ENCODE results near the gene SEMA5A.

DNA sequence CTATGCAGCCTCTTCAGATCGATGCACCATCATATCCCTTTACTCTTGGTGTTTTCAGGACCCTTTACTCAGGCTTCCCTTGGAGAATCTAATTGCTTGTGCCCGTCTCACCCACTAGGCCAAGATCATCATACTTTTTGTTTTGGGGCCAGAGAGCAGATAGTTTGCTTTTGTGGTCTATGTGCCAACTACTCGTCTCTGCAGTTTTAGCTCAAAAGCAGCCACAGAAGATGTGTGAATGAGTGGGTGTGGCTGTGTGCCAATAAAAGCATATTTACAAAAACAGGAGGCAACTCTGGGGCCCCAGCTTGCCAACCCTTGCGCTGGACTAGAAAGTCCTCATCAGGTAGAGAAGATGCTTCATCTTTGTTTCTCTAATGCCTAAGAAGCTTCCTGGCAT is 216.8 kb downstream of the SEMA5A start:
- TF ChIP-seq, protein P1, sequence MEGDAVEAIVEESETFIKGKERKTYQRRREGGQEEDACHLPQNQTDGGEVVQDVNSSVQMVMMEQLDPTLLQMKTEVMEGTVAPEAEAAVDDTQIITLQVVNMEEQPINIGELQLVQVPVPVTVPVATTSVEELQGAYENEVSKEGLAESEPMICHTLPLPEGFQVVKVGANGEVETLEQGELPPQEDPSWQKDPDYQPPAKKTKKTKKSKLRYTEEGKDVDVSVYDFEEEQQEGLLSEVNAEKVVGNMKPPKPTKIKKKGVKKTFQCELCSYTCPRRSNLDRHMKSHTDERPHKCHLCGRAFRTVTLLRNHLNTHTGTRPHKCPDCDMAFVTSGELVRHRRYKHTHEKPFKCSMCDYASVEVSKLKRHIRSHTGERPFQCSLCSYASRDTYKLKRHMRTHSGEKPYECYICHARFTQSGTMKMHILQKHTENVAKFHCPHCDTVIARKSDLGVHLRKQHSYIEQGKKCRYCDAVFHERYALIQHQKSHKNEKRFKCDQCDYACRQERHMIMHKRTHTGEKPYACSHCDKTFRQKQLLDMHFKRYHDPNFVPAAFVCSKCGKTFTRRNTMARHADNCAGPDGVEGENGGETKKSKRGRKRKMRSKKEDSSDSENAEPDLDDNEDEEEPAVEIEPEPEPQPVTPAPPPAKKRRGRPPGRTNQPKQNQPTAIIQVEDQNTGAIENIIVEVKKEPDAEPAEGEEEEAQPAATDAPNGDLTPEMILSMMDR (optimal IDR thresholded peaks at IDR 0.05 in 1 of 3, IDR thresholded peaks at IDR 0.05 in 1 of 3, conservative IDR thresholded peaks at IDR 0.05 in 1 of 3; ENCODE audit: extremely low read depth in 1 of 3, insufficient read depth in 2 of 3, low read length in 3 of 3) = no peak
- TF ChIP-seq EZH2 (IDR thresholded peaks at IDR 0.05; ENCODE audit: low read length) = no peak

Measured in keratinocyte (primary cell).